Activated effector memory CD4-positive, alpha-beta T cell treated with anti-CD3 and anti-CD28 coated beads, Interleukin-2, amount 50 U/mL, for 16 hours (primary cell): ENCODE data around the gene ABCF2.
A peak's percentile ranks its signal among the peaks of the same experiment; 100 is the strongest.

Source experiments
- DNase-seq: peaks from one replicate; pipeline ENCODE4 v3.0.0-alpha.2; 2020

ABCF2 gene

GRCh38 chr7:151226875-151227782, at the start of gene ABCF2:
TSS of gene ABCF2 (minus strand) at chr7:151227205. CDS start at chr7:151226458, 747 bp downstream.
- DNase-seq, result peak; percentile 100

- no peak for DNase-seq
Measured at GRCh38 chr7:151275813-151276577, 49.0 kb upstream of the ABCF2 start.

GRCh38 chr7:151274936-151275812, 48.2 kb upstream of the ABCF2 start:
- no peak for DNase-seq

- no peak for DNase-seq
Measured at GRCh38 chr7:151274396-151274795, 47.4 kb upstream of the ABCF2 start.

- DNase-seq, result no peak
Measured at GRCh38 chr7:151273651-151274390, 46.8 kb upstream of the ABCF2 start.

- DNase-seq, result no peak
Measured at GRCh38 chr7:151272877-151273276, 45.9 kb upstream of the ABCF2 start.

- DNase-seq, result no peak
Measured at GRCh38 chr7:151272405-151272804, 45.4 kb upstream of the ABCF2 start.

GRCh38 chr7:151271699-151272355, 44.8 kb upstream of the ABCF2 start:
- DNase-seq, result no peak

GRCh38 chr7:151269511-151269910, 42.5 kb upstream of the ABCF2 start:
- DNase-seq, result no peak

- DNase-seq, result no peak
Measured at GRCh38 chr7:151265351-151265931, 38.4 kb upstream of the ABCF2 start.

GRCh38 chr7:151264615-151265014, 37.6 kb upstream of the ABCF2 start:
- DNase-seq, result no peak

- DNase-seq, result no peak
Measured at GRCh38 chr7:151261529-151261928, 34.5 kb upstream of the ABCF2 start.

- no peak for DNase-seq
Measured at GRCh38 chr7:151260883-151261282, 33.9 kb upstream of the ABCF2 start.

GRCh38 chr7:151260471-151260870, 33.5 kb upstream of the ABCF2 start:
- no peak for DNase-seq

- no peak for DNase-seq
Measured at GRCh38 chr7:151257990-151258389, 31.0 kb upstream of the ABCF2 start.

GRCh38 chr7:151256410-151257045, 29.5 kb upstream of the ABCF2 start:
- DNase-seq, result no peak

GRCh38 chr7:151255390-151255789, 28.4 kb upstream of the ABCF2 start:
- DNase-seq, result no peak

- no peak for DNase-seq
Measured at GRCh38 chr7:151254851-151255250, 27.8 kb upstream of the ABCF2 start.

- no peak for DNase-seq
Measured at GRCh38 chr7:151254316-151254715, 27.3 kb upstream of the ABCF2 start.

- DNase-seq, result no peak
Measured at GRCh38 chr7:151252961-151253711, 26.1 kb upstream of the ABCF2 start.
